ENCODE results near the gene ITGB1. TPM values are rescaled to one million over a fixed set of nuclear protein-coding genes. Genes with fewer than 3 reads are reported as not detected.
A peak's percentile ranks its signal among the peaks of the same experiment; 100 is the strongest.

Gene ITGB1
- total RNA-seq, 1 donor from 2014 or later, result 220 TPM

- Mint-ChIP-seq H3K9me3 (no peaks in the 10 kb centered on the region), H3K4me3 (no peak overlapping the region), H3K27me3 (ENCODE audit: low read depth) (no peaks in the 10 kb centered on the region), H3K27ac (ENCODE audit: unreplicated experiment) (peak overlapping the region; percentile 76), H3K4me1 (peaks cover 9% of the 10 kb centered on the region), H3K36me3 (ENCODE audit: low read depth) (peaks cover 16% of the 10 kb centered on the region)
- no peak for DNase-seq (ENCODE audit: low read depth, low spot score)
- TF ChIP-seq CTCF (conservative IDR thresholded peaks at IDR 0.05), result no peak
Measured at GRCh38 chr10:32893434-32893833, 64.6 kb downstream of the ITGB1 start.

GRCh38 chr10:32891261-32891660 lies 66.8 kb downstream of the ITGB1 start:
- peaks cover 9% of the 10 kb centered on the region for H3K4me1 Mint-ChIP-seq
- no peak for TF ChIP-seq CTCF (conservative IDR thresholded peaks at IDR 0.05)
- DNase-seq (ENCODE audit: low read depth, low spot score), result no peak
- H3K36me3 Mint-ChIP-seq (ENCODE audit: low read depth), result peaks cover 4% of the 10 kb centered on the region
- H3K27ac Mint-ChIP-seq (ENCODE audit: unreplicated experiment), result no peak overlapping the region
- H3K9me3 Mint-ChIP-seq, result no peaks in the 10 kb centered on the region
- H3K4me3 Mint-ChIP-seq, result no peak overlapping the region
- H3K27me3 Mint-ChIP-seq (ENCODE audit: low read depth), result no peaks in the 10 kb centered on the region

- H3K36me3 Mint-ChIP-seq (ENCODE audit: low read depth), result peaks cover 3% of the 10 kb centered on the region
- H3K9me3 Mint-ChIP-seq, result no peaks in the 10 kb centered on the region
- TF ChIP-seq CTCF (conservative IDR thresholded peaks at IDR 0.05), result no peak
- H3K4me1 Mint-ChIP-seq, result peaks cover 8% of the 10 kb centered on the region
- H3K27me3 Mint-ChIP-seq (ENCODE audit: low read depth), result no peaks in the 10 kb centered on the region
- no peak overlapping the region for H3K4me3 Mint-ChIP-seq
- DNase-seq (ENCODE audit: low read depth, low spot score), result no peak
- no peak overlapping the region for H3K27ac Mint-ChIP-seq (ENCODE audit: unreplicated experiment)
Measured at GRCh38 chr10:32890444-32890843, 67.6 kb downstream of the ITGB1 start.

GRCh38 chr10:32889631-32890212 lies 68.3 kb downstream of the ITGB1 start:
- Mint-ChIP-seq H3K27ac (ENCODE audit: unreplicated experiment) (no peak overlapping the region), H3K27me3 (ENCODE audit: low read depth) (no peaks in the 10 kb centered on the region), H3K9me3 (no peaks in the 10 kb centered on the region), H3K4me1 (peaks cover under 1% of the 10 kb centered on the region), H3K4me3 (no peak overlapping the region), H3K36me3 (ENCODE audit: low read depth) (peaks cover 3% of the 10 kb centered on the region)
- DNase-seq (ENCODE audit: low read depth, low spot score), result no peak
- no peak for TF ChIP-seq CTCF (conservative IDR thresholded peaks at IDR 0.05)

GRCh38 chr10:32888161-32888927 lies 69.7 kb downstream of the ITGB1 start:
- Mint-ChIP-seq H3K27ac (ENCODE audit: unreplicated experiment) (no peak overlapping the region), H3K9me3 (no peaks in the 10 kb centered on the region), H3K4me3 (no peak overlapping the region), H3K4me1 (no peaks in the 10 kb centered on the region), H3K36me3 (ENCODE audit: low read depth) (no peaks in the 10 kb centered on the region), H3K27me3 (ENCODE audit: low read depth) (no peaks in the 10 kb centered on the region)
- DNase-seq (ENCODE audit: low read depth, low spot score), result no peak
- TF ChIP-seq CTCF (conservative IDR thresholded peaks at IDR 0.05), result no peak

All from neural crest cell (in vitro differentiated cells).